Duodenal mucosa (tissue), 2 donors: Measurements from ENCODE around the gene ARHGAP44.

Experiments used
- H3K27ac ChIP-seq: one replicate; pipeline ENCODE4 v1.7.0; 2013; ENCODE audit warnings: low read depth, low read length
- H3K27me3 ChIP-seq, 2 donors: one replicate each; pipeline ENCODE4 v1.7.0; 2013; ENCODE audit warnings: low read length in 2 of 2, control low read depth in 1 of 2; ENCODE audit not compliant: insufficient read depth in 2 of 2, control insufficient read depth in 1 of 2
- H3K36me3 ChIP-seq, 2 donors: one replicate each; pipeline ENCODE4 v1.7.0; 2013; ENCODE audit warnings: low read length in 2 of 2, control low read depth in 1 of 2; ENCODE audit not compliant: insufficient read depth in 2 of 2, control insufficient read depth in 1 of 2
- H3K4me1 ChIP-seq, 2 donors: one replicate each; pipeline ENCODE4 v1.7.0; 2013; ENCODE audit warnings: low read length in 2 of 2, control low read depth in 1 of 2; ENCODE audit not compliant: insufficient read depth in 2 of 2, control insufficient read depth in 1 of 2
- H3K4me3 ChIP-seq, 2 donors: one replicate each; pipeline ENCODE4 v1.7.0; 2013; ENCODE audit warnings: low read length in 2 of 2, low read depth in 1 of 2
- H3K9ac ChIP-seq, 2 donors: one replicate each; pipeline ENCODE4 v1.7.0; 2013; ENCODE audit warnings: low read length in 2 of 2, low read depth in 1 of 2
- H3K9me3 ChIP-seq, 2 donors: one replicate each; pipeline ENCODE4 v1.7.0; 2013; ENCODE audit warnings: low read length in 2 of 2, control low read depth in 1 of 2; ENCODE audit not compliant: control insufficient read depth in 1 of 2

ARHGAP44 gene

GRCh38 chr17:13004336-13004735, 215.0 kb downstream of the ARHGAP44 start:
- Histone ChIP-seq H3K27ac (no peak overlapping the region), H3K9me3 (no peaks in the 10 kb centered on the region), H3K27me3 (no peaks in the 10 kb centered on the region), H3K4me1 (no peaks in the 10 kb centered on the region), H3K9ac (no peak overlapping the region), H3K36me3 (peaks cover 37 to 84% of the 10 kb centered on the region in 2 donors), H3K4me3 (no peak overlapping the region)

GRCh38 chr17:13005530-13005929, 216.2 kb downstream of the ARHGAP44 start:
- Histone ChIP-seq H3K4me3 (no peak overlapping the region), H3K27ac (no peak overlapping the region), H3K9me3 (no peaks in the 10 kb centered on the region), H3K4me1 (no peaks in the 10 kb centered on the region), H3K9ac (no peak overlapping the region), H3K36me3 (peaks cover 32 to 80% of the 10 kb centered on the region in 2 donors), H3K27me3 (no peaks in the 10 kb centered on the region)

- H3K27me3 ChIP-seq, result no peaks in the 10 kb centered on the region
- no peaks in the 10 kb centered on the region for H3K4me1 ChIP-seq
- H3K4me3 ChIP-seq, result no peak overlapping the region
- no peaks in the 10 kb centered on the region for H3K9me3 ChIP-seq
- H3K27ac ChIP-seq, result no peak overlapping the region
- peaks cover 34 to 85% of the 10 kb centered on the region in 2 donors for H3K36me3 ChIP-seq
- no peak overlapping the region for H3K9ac ChIP-seq
Measured at GRCh38 chr17:13008461-13008860, 219.2 kb downstream of the ARHGAP44 start.

GRCh38 chr17:13010959-13011358, 221.7 kb downstream of the ARHGAP44 start:
- peaks cover 24 to 89% of the 10 kb centered on the region in 2 donors for H3K36me3 ChIP-seq

GRCh38 chr17:13014801-13015200, 225.5 kb downstream of the ARHGAP44 start:
- no peak overlapping the region for H3K9ac ChIP-seq
- peaks cover 9 to 13% of the 10 kb centered on the region in 2 donors for H3K4me1 ChIP-seq
- H3K9me3 ChIP-seq, result no peaks in the 10 kb centered on the region
- peaks cover 26 to 61% of the 10 kb centered on the region in 2 donors for H3K36me3 ChIP-seq
- H3K27ac ChIP-seq, result no peak overlapping the region
- H3K4me3 ChIP-seq, result no peak overlapping the region
- H3K27me3 ChIP-seq, result no peaks in the 10 kb centered on the region

More at GRCh38 chr17:13010959-13011358, 221.7 kb downstream of the ARHGAP44 start:
- Histone ChIP-seq H3K4me3 (no peak overlapping the region), H3K27me3 (no peaks in the 10 kb centered on the region), H3K9me3 (no peaks in the 10 kb centered on the region), H3K9ac (no peak overlapping the region), H3K27ac (no peak overlapping the region), H3K4me1 (peaks cover 0 to 3% of the 10 kb centered on the region in 2 donors)

- Histone ChIP-seq H3K4me1 (peaks cover 9 to 13% of the 10 kb centered on the region in 2 donors), H3K36me3 (peaks cover 15 to 42% of the 10 kb centered on the region in 2 donors), H3K9ac (peak overlapping the region; percentile 71 to 92), H3K9me3 (no peaks in the 10 kb centered on the region), H3K27me3 (no peaks in the 10 kb centered on the region), H3K4me3 (peak overlapping the region; percentile 91 to 95), H3K27ac (peak overlapping the region; percentile 79)
Measured at GRCh38 chr17:13016881-13017654, 227.8 kb downstream of the ARHGAP44 start.

GRCh38 chr17:13017655-13018459, 228.6 kb downstream of the ARHGAP44 start, which contains the start of gene ELAC2:
Gene ELAC2, minus strand, starts transcription at chr17:13018027. Its CDS starts 80 bp downstream, at chr17:13017947.
- Histone ChIP-seq H3K4me1 (peaks cover 9 to 13% of the 10 kb centered on the region in 2 donors), H3K36me3 (peaks cover 10 to 34% of the 10 kb centered on the region in 2 donors), H3K27ac (peak within 1 kb of the TSS; percentile 79), H3K4me3 (peak within 1 kb of the TSS; percentile 91 to 95), H3K27me3 (no peaks in the 10 kb centered on the region), H3K9ac (peak within 1 kb of the TSS; percentile 87 to 92), H3K9me3 (no peaks in the 10 kb centered on the region)

- Histone ChIP-seq H3K36me3 (no peaks in the 10 kb centered on the region), H3K9ac (no peak overlapping the region), H3K27ac (no peak overlapping the region), H3K27me3 (peaks cover 0 to 3% of the 10 kb centered on the region in 2 donors), H3K4me1 (peaks cover 3 to 7% of the 10 kb centered on the region in 2 donors), H3K4me3 (peak overlapping the region; percentile 33 to 37), H3K9me3 (no peaks in the 10 kb centered on the region)
Measured at GRCh38 chr17:13024016-13024415, 234.7 kb downstream of the ARHGAP44 start.

- Histone ChIP-seq H3K4me3 (peak overlapping the region; percentile 33 to 37), H3K36me3 (no peaks in the 10 kb centered on the region), H3K27me3 (peaks cover 0 to 3% of the 10 kb centered on the region in 2 donors), H3K27ac (no peak overlapping the region), H3K4me1 (peaks cover 3 to 7% of the 10 kb centered on the region in 2 donors), H3K9ac (no peak overlapping the region), H3K9me3 (no peaks in the 10 kb centered on the region)
Measured at GRCh38 chr17:13024526-13025257, 235.4 kb downstream of the ARHGAP44 start.
